Esophagus muscularis mucosa (tissue), 4 donors: Measurements from ENCODE around the gene NPTN.
A peak's percentile ranks its signal among the peaks of the same experiment; 100 is the strongest.

ENCODE experiments used
- CTCF ChIP-seq, 3 experiments: fragments of 200-600 bp in 2 of 3; fragments of 450-650 bp in 1 of 3; sonication (generic) in 2 of 3; IDR thresholded peaks; one replicate each; pipeline ENCODE4 v1.5.1; 2017 to 2019; ENCODE audit warnings: antibody characterized with exemption in 3 of 3, mild to moderate bottlenecking in 2 of 3, moderate library complexity in 1 of 3
- EP300 ChIP-seq: sonication (generic); formaldehyde crosslinking; IDR thresholded peaks from one replicate; pipeline ENCODE4 v1.6.1; 2017; ENCODE audit warnings: antibody characterized with exemption
- POLR2A ChIP-seq: fragments of 450-650 bp; IDR thresholded peaks from one replicate; pipeline ENCODE4 v1.6.1; 2017; ENCODE audit warnings: antibody characterized with exemption, moderate library complexity, mild to moderate bottlenecking, low read depth
- POLR2AphosphoS5 ChIP-seq, 2 donors: sonication (generic); formaldehyde crosslinking; IDR thresholded peaks; one replicate each; pipeline ENCODE4 v1.6.1; 2017; ENCODE audit warnings: antibody characterized with exemption in 2 of 2

- TF ChIP-seq CTCF (IDR thresholded peaks at IDR 0.05) (peak; percentile 91 to 95 (median 93)), POLR2AphosphoS5 (IDR thresholded peaks at IDR 0.05) (peak in 1 of 2 donors; percentile 41), POLR2A (no peak), EP300 (no peak)
These were observed 44.0 kb upstream of the NPTN start for GRCh38 chr15:73677146-73677607.
